HepG2 (cell line): ENCODE data around the gene C11orf91. TPM values are rescaled to one million over a fixed set of nuclear protein-coding genes. Genes with fewer than 3 reads are reported as not detected.
"Not testable (repeated sequence)": the region's sequence is repeated elsewhere in the genome, so short reads cannot be mapped to it uniquely, and the experiment has no call there.

Source experiments
- ATAC-seq: fragments of 200-7000 bp; cut with Tn5 transposase; 3 replicates; pipeline ENCODE4 v1.9.1; 2020; ENCODE audit warnings: mild to moderate bottlenecking, moderate library complexity
- BruUV-seq: library from RNA; stranded (reverse); fragments of 400-500 nt; replicated peaks from 2 replicates; lab custom pipeline; 2021; lab: Mats Ljungman, UMichigan
- CTCF ChIA-PET: fragments of 300-600 bp; formaldehyde crosslinking; extraction: SDS; loops from one replicate; lab custom pipeline; 2021; ENCODE audit warnings: low total read pairs, inconsistent platforms, low intra/inter-chr PET ratio; lab: Yijun Ruan, JAX
- POLR2A ChIA-PET: fragments of 350-600 bp; sonication (Branson Sonifier 250); formaldehyde crosslinking; loops from one replicate; lab custom pipeline; 2020; ENCODE audit warnings: antibody characterized with exemption, inconsistent platforms; lab: Yijun Ruan, JAX
- DNase-seq: peaks from one replicate; pipeline ENCODE4 v3.0.0-alpha.2; 2015; ENCODE audit warnings: low spot score
- FAIRE-seq: peaks from 3 replicates; lab custom pipeline; 2011; peaks lifted over from hg19 to GRCh38; lab: Jason Lieb, UNC
- H2AFZ ChIP-seq: one replicate; pipeline ENCODE4 v1.6.1; 2011; ENCODE audit warnings: low read length, inconsistent platforms
- H3K27ac ChIP-seq: fragments of 300-600 bp; 3 replicates; pipeline ENCODE4 v1.8.0; 2011; ENCODE audit warnings: mixed run types, mild to moderate bottlenecking, mixed read lengths, low read length, inconsistent platforms; ENCODE audit not compliant: insufficient read depth; ENCODE audit errors: extremely low read length
- H3K27me3 ChIP-seq, 2 experiments: fragments of 200-600 bp in 1 of 2; 2 replicates in 1 of 2; 3 replicates in 1 of 2; pipeline versions ENCODE4 v1.6.0 to v1.8.0; 2011; ENCODE audit warnings: low read length in 2 of 2, mild to moderate bottlenecking in 2 of 2, moderate library complexity in 2 of 2, inconsistent platforms in 1 of 2; ENCODE audit not compliant: insufficient read depth in 2 of 2, control insufficient read depth in 1 of 2
- H3K36me3 ChIP-seq, 2 experiments: fragments of 200-600 bp in 1 of 2; replicated peaks in 1 of 2; 2 replicates in 1 of 2; 3 replicates in 1 of 2; pipeline versions ENCODE4 v1.5.1 to v1.8.0; 2011; ENCODE audit warnings: low read length in 2 of 2, inconsistent platforms in 1 of 2; ENCODE audit not compliant: insufficient read depth in 2 of 2, control insufficient read depth in 1 of 2
- H3K4me1 ChIP-seq: 2 replicates; pipeline ENCODE4 v1.5.1; 2012; ENCODE audit warnings: low read length, inconsistent platforms; ENCODE audit not compliant: insufficient read depth
- H3K4me2 ChIP-seq: 2 replicates; pipeline ENCODE4 v1.6.0; 2011; ENCODE audit warnings: low read depth, low read length, inconsistent platforms
- H3K4me3 ChIP-seq, 3 experiments: fragments of 200-600 bp in 1 of 3; sonication (generic), shearing (Covaris generic) in 1 of 3; replicated peaks in 1 of 3; 2 replicates each; pipeline ENCODE4 v1.5.1; 2011 to 2016; ENCODE audit warnings: low read length in 3 of 3, inconsistent platforms in 2 of 3, low read depth in 2 of 3, mild to moderate bottlenecking in 2 of 3, control low read depth in 1 of 3, mixed read lengths in 1 of 3; ENCODE audit not compliant: insufficient read depth in 1 of 3
- H3K79me2 ChIP-seq: one replicate; pipeline ENCODE4 v1.6.1; 2011; ENCODE audit warnings: low read length, inconsistent platforms; ENCODE audit not compliant: insufficient read depth
- H3K9ac ChIP-seq: 2 replicates; pipeline ENCODE4 v1.6.0; 2011; ENCODE audit warnings: mild to moderate bottlenecking, low read depth, low read length, inconsistent platforms; ENCODE audit not compliant: insufficient read depth
- H3K9me3 ChIP-seq: 2 replicates; pipeline ENCODE4 v1.5.1; 2012; ENCODE audit warnings: mild to moderate bottlenecking, low read length
- H4K20me1 ChIP-seq: 2 replicates; pipeline ENCODE4 v1.6.0; 2011; ENCODE audit warnings: inconsistent platforms, mild to moderate bottlenecking, low read length, moderate library complexity; ENCODE audit not compliant: insufficient read depth
- MNT ChIP-seq: fragments of 450-650 bp; IDR thresholded peaks from 2 replicates; pipeline ENCODE4 v1.6.1; 2016
- TOPORS ChIP-seq: sonication (generic); formaldehyde crosslinking; IDR thresholded peaks from 2 replicates; pipeline ENCODE4 v1.8.0; 2023; ENCODE audit warnings: mild to moderate bottlenecking, missing genetic modification reagents
- ZNF263 ChIP-seq: sonication (generic); formaldehyde crosslinking; IDR thresholded peaks from 2 replicates; pipeline ENCODE4 v1.4.0; 2020; ENCODE audit warnings: missing genetic modification reagents
- ZNF558 ChIP-seq: sonication (generic); formaldehyde crosslinking; IDR thresholded peaks from 2 replicates; pipeline ENCODE4 v1.9.0; 2022; ENCODE audit warnings: mild to moderate bottlenecking, missing genetic modification reagents, borderline replicate concordance
- WGBS: methylation state at CpG from one replicate; pipeline ENCODE4 v1.1.6; 2017; ENCODE audit warnings: low lambda C conversion rate; 5-methylcytosine and 5-hydroxymethylcytosine counted together
- in situ Hi-C: cut with HindIII; loops from 2 replicates; pipeline ENCODE4 v1.10.0; 2017; ENCODE audit warnings: low pct_unique_long_range_greater_than_20kb; ENCODE audit not compliant: extremely low pct_ligation_motif_present
- intact Hi-C: fragments of 100-400 bp; cut with micrococcal nuclease; formaldehyde crosslinking; loops from one replicate; pipeline ENCODE4 v1.10.0; 2022; ENCODE audit not compliant: unreplicated experiment
- polyA plus RNA-seq, 8 experiments: library from polyadenylated mRNA; depleted of rRNA in 3 of 8; stranded (reverse) in 7 of 8; unstranded in 1 of 8; fragments of >200 nt; fragmentation: Illumina TruSeq in 4 of 8; extraction: Trizol in 4 of 8; gene quantifications; 2 replicates each; pipeline versions ENCODE4 v1.2.1 to v1.2.3, GENCODE V29; 2011 to 2016; ENCODE audit warnings: low read depth in 4 of 8, missing spikeins in 1 of 8, mixed read lengths in 1 of 8; ENCODE audit not compliant: insufficient read depth in 1 of 8
- total RNA-seq, 5 experiments: library from RNA; depleted of rRNA; stranded (reverse); fragments of >200 nt; fragmentation: Illumina TruSeq; extraction: Trizol; gene quantifications; 2 replicates each; pipeline ENCODE4 v1.2.3, GENCODE V29; 2016; ENCODE audit warnings: low read depth in 1 of 5

Gene C11orf91
- total and polyA plus RNA-seq, 2 of the 13 experiments (the other 11 are each of a cell fraction or from before 2014, with no cell fraction given), result 0.35 TPM; not detected in 1

- peaks cover 42% of the 10 kb centered on the region for H3K4me1 ChIP-seq
- ATAC-seq, H3K4me2 ChIP-seq, H3K4me3 ChIP-seq, FAIRE-seq, DNase-seq, CTCF ChIA-PET, POLR2A ChIA-PET, H3K36me3 ChIP-seq, H3K27me3 ChIP-seq, H4K20me1 ChIP-seq, intact Hi-C loops, H3K27ac ChIP-seq, H2AFZ ChIP-seq, in situ Hi-C loops, H3K9ac ChIP-seq, BruUV-seq, H3K9me3 ChIP-seq: not testable (repeated sequence)
- peaks cover 53% of the 10 kb centered on the region for H3K79me2 ChIP-seq
- WGBS, result 97% methylated on average over 5 of the region's 5 CpGs
These were observed 28.5 kb upstream of the C11orf91 start for GRCh38 chr11:33729072-33729664.

GRCh38 chr11:33727539-33727938 lies 26.9 kb upstream of the C11orf91 start:
- H4K20me1 ChIP-seq, H3K4me3 ChIP-seq, H3K4me2 ChIP-seq, CTCF ChIA-PET, H3K27ac ChIP-seq, intact Hi-C loops, ATAC-seq, POLR2A ChIA-PET, H3K36me3 ChIP-seq, DNase-seq, H3K9me3 ChIP-seq, in situ Hi-C loops, H3K27me3 ChIP-seq, FAIRE-seq, BruUV-seq, H2AFZ ChIP-seq, H3K9ac ChIP-seq: not testable (repeated sequence)
- WGBS, result 83% methylated on average over 1 of the region's 1 CpG
- Histone ChIP-seq H3K4me1 (peaks cover 43% of the 10 kb centered on the region), H3K79me2 (peaks cover 54% of the 10 kb centered on the region)

GRCh38 chr11:33725496-33725895 lies 24.9 kb upstream of the C11orf91 start:
- BruUV-seq, result no TSS peak
- FAIRE-seq, result no peak
- CTCF ChIA-PET, result no interaction called here
- TF ChIP-seq ZNF263 (CRISPR knock-in tag) (no peak), MNT (no peak), ZNF558 (CRISPR knock-in tag) (no peak), TOPORS (CRISPR knock-in tag) (no peak)

More at GRCh38 chr11:33725496-33725895, 24.9 kb upstream of the C11orf91 start:
- Histone ChIP-seq H3K4me3 (no peak overlapping the region), H2AFZ (no peak overlapping the region), H3K4me2 (no peak overlapping the region), H3K4me1 (peaks cover 35% of the 10 kb centered on the region), H3K27me3 (no peaks in the 10 kb centered on the region), H4K20me1 (peaks cover 3% of the 10 kb centered on the region), H3K9me3 (no peaks in the 10 kb centered on the region), H3K9ac (no peak overlapping the region), H3K27ac (no peak overlapping the region), H3K36me3 (peaks cover 11 to 15% of the 10 kb centered on the region in 2 experiments; a peak in 3 of 5 replicates), H3K79me2 (peaks cover 39% of the 10 kb centered on the region)
- DNase-seq (no peak), ATAC-seq (no peak)
- in situ Hi-C loops (no loop called here), intact Hi-C loops (no loop called here)
- POLR2A ChIA-PET, result interaction anchor here (2.1 kb wide), 1 partner anchor 11 kb away, joined by 12 read pairs; the partner anchor contains the start of gene CD59
- WGBS, result 98% methylated on average over 5 of the region's 5 CpGs
